Measurements from ENCODE around the gene MAD2L1BP.

Gene MAD2L1BP

DNA sequence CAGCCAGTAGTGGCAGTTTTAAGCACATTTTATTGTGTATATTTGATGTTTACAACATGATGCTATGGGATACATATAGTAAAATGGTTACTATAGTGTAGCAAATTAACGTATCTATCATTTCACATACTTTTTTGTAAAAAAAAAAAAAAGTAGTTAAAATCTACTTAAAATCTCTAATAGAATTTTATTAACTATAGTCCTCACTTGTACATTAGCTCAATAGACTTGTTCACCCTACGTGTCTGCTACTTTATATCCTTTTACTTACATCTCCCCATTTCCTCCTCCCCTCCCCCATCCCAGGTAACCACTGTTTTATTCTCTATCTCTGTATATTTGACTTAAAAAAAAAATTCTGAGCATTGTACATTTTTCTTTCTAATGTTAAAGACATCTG lies 29.6 kb upstream of the MAD2L1BP start:
- no peak overlapping the region for H3K27ac ChIP-seq
- no peaks in the 10 kb centered on the region for H3K9me3 ChIP-seq (ENCODE audit: severe bottlenecking)
- no peak overlapping the region for H3K4me3 ChIP-seq (ENCODE audit: low read depth, low read length)
- no peak for DNase-seq
- no peaks in the 10 kb centered on the region for H3K27me3 ChIP-seq (ENCODE audit: insufficient read depth, low read depth, severe bottlenecking)
- TF ChIP-seq CTCF (IDR thresholded peaks at IDR 0.05; ENCODE audit: low read depth, low read length): no peak
- H3K36me3 ChIP-seq: peaks cover 98% of the 10 kb centered on the region

DNA sequence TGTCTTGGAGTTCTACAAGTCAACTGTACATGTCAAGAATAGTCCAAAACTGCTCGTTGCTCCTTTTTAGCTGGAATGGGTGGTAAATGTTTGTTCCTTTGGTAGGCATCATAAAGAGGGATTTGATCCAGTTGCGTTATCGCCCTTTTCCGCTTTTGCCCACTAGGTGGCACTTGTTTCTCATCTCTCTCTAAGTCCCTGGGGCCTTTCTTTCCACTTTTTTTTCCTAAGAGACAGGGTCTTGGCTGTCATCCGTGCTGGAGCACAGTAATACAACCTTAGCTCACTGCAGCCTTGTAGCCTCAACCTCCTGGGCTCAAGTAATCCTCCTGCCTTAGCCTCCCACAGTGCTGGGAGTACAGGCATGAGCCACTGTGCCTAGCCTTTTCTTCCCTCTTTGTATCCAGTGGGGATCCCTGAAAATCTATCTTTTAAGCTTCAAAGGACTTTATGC lies 27.3 kb upstream of the MAD2L1BP start:
- no peaks in the 10 kb centered on the region for H3K9me3 ChIP-seq (ENCODE audit: severe bottlenecking)
- DNase-seq: peak; percentile 83
- TF ChIP-seq CTCF (IDR thresholded peaks at IDR 0.05; ENCODE audit: low read depth, low read length): peak; percentile 96
- no peaks in the 10 kb centered on the region for H3K27me3 ChIP-seq (ENCODE audit: insufficient read depth, low read depth, severe bottlenecking)
- H3K27ac ChIP-seq: no peak overlapping the region
- H3K36me3 ChIP-seq: peaks cover 98% of the 10 kb centered on the region
- H3K4me3 ChIP-seq (ENCODE audit: low read depth, low read length): no peak overlapping the region

GRCh38 chr6:43608807-43609206 lies 26.8 kb upstream of the MAD2L1BP start:
- Histone ChIP-seq H3K9me3 (ENCODE audit: severe bottlenecking) (no peaks in the 10 kb centered on the region), H3K27ac (no peak overlapping the region), H3K27me3 (ENCODE audit: insufficient read depth, low read depth, severe bottlenecking) (no peaks in the 10 kb centered on the region), H3K4me3 (ENCODE audit: low read depth, low read length) (no peak overlapping the region), H3K36me3 (peaks cover 98% of the 10 kb centered on the region)
- no peak for TF ChIP-seq CTCF (IDR thresholded peaks at IDR 0.05; ENCODE audit: low read depth, low read length)
- DNase-seq: no peak

DNA sequence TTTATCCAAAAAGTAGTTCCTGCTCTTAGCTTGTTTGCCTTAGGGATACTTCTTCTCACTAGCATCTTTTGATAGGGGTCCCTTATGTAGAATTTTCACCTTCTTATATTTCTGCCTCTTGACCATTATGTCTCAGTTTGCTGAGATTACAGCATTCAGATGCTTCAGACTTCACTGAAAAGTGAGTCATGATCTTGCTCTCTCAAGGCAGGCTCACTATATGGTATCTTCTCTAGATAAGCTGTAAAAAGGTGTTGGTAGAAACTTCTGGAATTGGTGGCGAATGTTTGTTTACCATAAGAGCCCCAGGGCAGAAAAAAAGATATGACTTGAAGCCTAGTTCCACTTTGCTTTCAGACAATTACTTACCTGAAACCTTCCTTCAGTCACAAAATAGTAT lies 26.2 kb upstream of the MAD2L1BP start:
- Histone ChIP-seq H3K27me3 (ENCODE audit: insufficient read depth, low read depth, severe bottlenecking) (no peaks in the 10 kb centered on the region), H3K9me3 (ENCODE audit: severe bottlenecking) (no peaks in the 10 kb centered on the region), H3K4me3 (ENCODE audit: low read depth, low read length) (no peak overlapping the region), H3K27ac (no peak overlapping the region), H3K36me3 (peaks cover 98% of the 10 kb centered on the region)
- no peak for DNase-seq
- no peak for TF ChIP-seq CTCF (IDR thresholded peaks at IDR 0.05; ENCODE audit: low read depth, low read length)

- DNase-seq: no peak
- no peak for TF ChIP-seq CTCF (IDR thresholded peaks at IDR 0.05; ENCODE audit: low read depth, low read length)
- H3K9me3 ChIP-seq (ENCODE audit: severe bottlenecking): no peaks in the 10 kb centered on the region
- peaks cover 98% of the 10 kb centered on the region for H3K36me3 ChIP-seq
- no peak overlapping the region for H3K4me3 ChIP-seq (ENCODE audit: low read depth, low read length)
- H3K27me3 ChIP-seq (ENCODE audit: insufficient read depth, low read depth, severe bottlenecking): no peaks in the 10 kb centered on the region
- no peak overlapping the region for H3K27ac ChIP-seq
Observed at GRCh38 chr6:43610431-43610830, 25.2 kb upstream of the MAD2L1BP start.

DNA sequence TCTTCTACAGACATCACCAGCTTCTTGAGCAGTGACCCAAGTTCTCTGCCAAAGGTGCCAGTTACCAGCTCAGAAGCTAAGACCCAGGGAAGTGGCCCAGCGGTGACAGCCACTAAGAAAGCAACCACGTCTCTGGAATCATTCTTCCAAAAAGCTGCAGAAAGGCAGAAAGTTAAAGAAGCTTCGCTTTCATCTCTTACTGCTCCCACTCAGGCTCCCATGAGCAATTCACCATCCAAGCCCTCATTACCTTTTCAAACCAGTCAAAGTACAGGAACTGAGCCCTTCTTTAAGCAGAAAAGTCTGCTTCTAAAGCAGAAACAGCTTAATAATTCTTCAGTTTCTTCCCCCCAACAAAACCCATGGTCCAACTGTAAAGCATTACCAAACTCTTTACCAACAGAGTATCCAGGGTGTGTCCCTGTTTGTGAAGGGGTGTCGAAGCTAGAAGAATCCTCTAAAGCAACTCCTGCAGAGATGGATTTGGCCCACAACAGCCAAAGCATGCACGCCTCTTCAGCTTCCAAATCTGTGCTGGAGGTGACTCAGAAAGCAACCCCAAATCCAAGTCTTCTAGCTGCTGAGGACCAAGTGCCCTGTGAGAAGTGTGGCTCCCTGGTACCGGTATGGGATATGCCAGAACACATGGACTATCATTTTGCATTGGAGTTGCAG lies 21.8 kb upstream of the MAD2L1BP start:
- Histone ChIP-seq H3K36me3 (peaks cover 92% of the 10 kb centered on the region), H3K27ac (no peak overlapping the region), H3K4me3 (ENCODE audit: low read depth, low read length) (no peak overlapping the region), H3K9me3 (ENCODE audit: severe bottlenecking) (no peaks in the 10 kb centered on the region), H3K27me3 (ENCODE audit: insufficient read depth, low read depth, severe bottlenecking) (no peaks in the 10 kb centered on the region)
- TF ChIP-seq CTCF (IDR thresholded peaks at IDR 0.05; ENCODE audit: low read depth, low read length): no peak
- no peak for DNase-seq
